T-helper 9 cell (primary cell): ENCODE measurements around the gene FAM25C.
"Not testable (repeated sequence)": the region's sequence is repeated elsewhere in the genome, so short reads cannot be mapped to it uniquely, and the experiment has no call there.

Source experiments
- DNase-seq: peaks from one replicate; pipeline ENCODE4 v3.0.0-alpha.2; 2020

The FAM25C gene

DNA sequence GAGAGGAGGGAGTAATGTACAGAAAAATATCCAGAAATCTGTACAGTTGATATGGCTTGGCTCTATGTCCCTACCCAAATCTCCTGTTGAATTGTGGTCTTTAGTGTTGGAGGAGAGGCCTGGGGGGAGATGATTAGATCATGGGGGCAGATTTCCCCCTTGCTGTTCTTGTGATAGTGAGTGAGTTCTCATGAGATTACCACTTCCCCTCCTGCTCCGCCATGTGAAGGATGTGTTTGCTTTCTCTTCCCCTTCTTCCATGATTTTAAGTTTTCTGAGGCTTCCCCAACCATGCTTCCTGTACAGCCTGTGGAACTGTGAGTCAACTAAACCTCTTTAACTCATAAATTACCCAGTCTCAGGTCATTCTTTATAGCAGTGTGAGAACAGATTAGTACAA lies 52.2 kb downstream of the FAM25C start:
- not testable (repeated sequence) for DNase-seq
